ENCODE results near the gene NLK. TPM values are rescaled to one million over a fixed set of nuclear protein-coding genes. Genes with fewer than 3 reads are reported as not detected.
A peak's percentile ranks its signal among the peaks of the same experiment; 100 is the strongest.
"Not testable (repeated sequence)": the region's sequence is repeated elsewhere in the genome, so short reads cannot be mapped to it uniquely, and the experiment has no call there.

Gene NLK
- total and polyA plus RNA-seq, 2 donors, result 18.8 to 23.5 TPM

DNA sequence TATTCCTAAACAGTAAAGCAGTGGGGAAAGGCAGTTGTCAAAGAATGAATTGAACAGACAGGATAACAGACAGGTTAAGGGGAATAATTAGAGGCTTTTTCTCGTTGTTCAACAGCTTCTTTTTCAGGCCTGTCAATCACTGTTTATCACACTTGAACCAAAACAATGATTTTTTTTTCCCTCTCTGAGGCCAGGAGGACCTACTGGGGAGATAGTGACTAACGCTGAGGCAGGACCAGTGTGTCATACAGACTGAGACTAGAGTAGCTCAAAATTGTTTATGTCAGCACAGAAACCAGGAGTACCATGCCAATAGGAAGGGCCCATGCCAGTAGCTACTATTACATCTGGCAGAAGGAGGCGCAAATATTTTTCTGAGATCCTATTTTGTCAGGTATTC lies 41.3 kb upstream of the NLK start:
- no peak for DNase-seq (ENCODE audit: low read depth in 6 of 9, low spot score in 9 of 9)
- H3K27me3 ChIP-seq (ENCODE audit: control insufficient read depth in 2 of 2, insufficient read depth in 1 of 2, low read length in 1 of 2), result no peaks in the 10 kb centered on the region
- H3K4me1 ChIP-seq (ENCODE audit: control insufficient read depth in 2 of 2, insufficient read depth in 2 of 2, low read length in 2 of 2), result no peaks in the 10 kb centered on the region
- H3K4me3 ChIP-seq (ENCODE audit: low read length in 2 of 2), result no peak overlapping the region
- 81% methylated on average over 3 of the region's 3 CpGs for WGBS
- no peaks in the 10 kb centered on the region for H3K9me3 ChIP-seq (ENCODE audit: control insufficient read depth in 2 of 2, insufficient read depth in 1 of 2, low read length in 1 of 2)
- no peak overlapping the region for H3K27ac ChIP-seq (ENCODE audit: low read depth in 1 of 2, low read length in 1 of 2)
- H3K36me3 ChIP-seq (ENCODE audit: control insufficient read depth in 2 of 2, insufficient read depth in 2 of 2, low read length in 1 of 2), result no peaks in the 10 kb centered on the region

DNA sequence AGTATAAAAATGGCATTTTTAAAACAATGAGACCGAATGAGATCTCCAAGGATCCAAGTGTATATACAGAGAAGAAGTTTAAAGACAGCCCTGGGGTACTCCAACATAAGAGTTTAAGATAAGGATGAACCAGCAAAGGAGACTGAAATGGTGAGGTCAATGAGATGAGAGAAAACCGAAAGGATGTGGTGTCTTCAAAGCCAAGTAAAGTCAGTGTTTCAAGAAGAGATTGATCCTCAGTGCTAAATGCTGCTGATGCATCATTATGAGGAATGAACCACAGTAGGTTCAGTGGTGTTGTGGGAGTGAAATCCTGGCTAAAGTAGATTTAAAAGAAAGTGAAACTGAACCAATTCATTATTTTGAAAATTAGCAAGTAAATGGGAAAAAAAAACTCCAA lies 38.1 kb upstream of the NLK start:
- Histone ChIP-seq H3K4me3 (ENCODE audit: low read length in 2 of 2) (no peak overlapping the region), H3K27ac (ENCODE audit: low read depth in 1 of 2, low read length in 1 of 2) (no peak overlapping the region), H3K4me1 (ENCODE audit: control insufficient read depth in 2 of 2, insufficient read depth in 2 of 2, low read length in 2 of 2) (no peaks in the 10 kb centered on the region), H3K27me3 (ENCODE audit: control insufficient read depth in 2 of 2, insufficient read depth in 1 of 2, low read length in 1 of 2) (no peaks in the 10 kb centered on the region), H3K36me3 (ENCODE audit: control insufficient read depth in 2 of 2, insufficient read depth in 2 of 2, low read length in 1 of 2) (no peaks in the 10 kb centered on the region), H3K9me3 (ENCODE audit: control insufficient read depth in 2 of 2, insufficient read depth in 1 of 2, low read length in 1 of 2) (no peaks in the 10 kb centered on the region)
- 76% methylated on average over 2 of the region's 2 CpGs for WGBS
- DNase-seq (ENCODE audit: low read depth in 6 of 9, low spot score in 9 of 9), result peak in 3 of 9 donors; percentile 5 to 33 (median 18)

DNA sequence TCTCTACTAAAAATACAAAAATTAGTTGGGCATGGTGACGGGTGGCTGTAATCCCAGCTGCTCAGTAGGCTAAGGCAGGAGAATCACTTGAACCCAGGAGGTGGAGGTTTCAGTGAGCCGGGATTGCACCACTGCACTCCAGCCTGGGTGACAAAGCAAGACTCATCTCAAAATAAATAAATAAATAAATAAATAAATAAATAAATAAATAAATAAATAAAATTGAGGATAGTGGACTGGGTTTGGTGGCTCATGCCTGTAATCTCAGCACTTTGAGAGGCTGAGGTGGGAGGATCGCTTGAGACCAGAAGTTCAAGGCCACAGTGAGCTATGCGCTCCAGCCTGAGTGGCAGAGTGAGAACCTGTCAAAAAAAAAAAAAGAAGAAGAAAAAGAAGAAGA lies 34.6 kb upstream of the NLK start:
- DNase-seq (ENCODE audit: low read depth in 6 of 9, low spot score in 9 of 9); H3K9me3 ChIP-seq (ENCODE audit: control insufficient read depth in 2 of 2, insufficient read depth in 1 of 2, low read length in 1 of 2); H3K27ac ChIP-seq (ENCODE audit: low read depth in 1 of 2, low read length in 1 of 2); H3K36me3 ChIP-seq (ENCODE audit: control insufficient read depth in 2 of 2, insufficient read depth in 2 of 2, low read length in 1 of 2); H3K4me3 ChIP-seq (ENCODE audit: low read length in 2 of 2); H3K27me3 ChIP-seq (ENCODE audit: control insufficient read depth in 2 of 2, insufficient read depth in 1 of 2, low read length in 1 of 2); H3K4me1 ChIP-seq (ENCODE audit: control insufficient read depth in 2 of 2, insufficient read depth in 2 of 2, low read length in 2 of 2): not testable (repeated sequence)
- 96% methylated on average over 4 of the region's 4 CpGs for WGBS

DNA sequence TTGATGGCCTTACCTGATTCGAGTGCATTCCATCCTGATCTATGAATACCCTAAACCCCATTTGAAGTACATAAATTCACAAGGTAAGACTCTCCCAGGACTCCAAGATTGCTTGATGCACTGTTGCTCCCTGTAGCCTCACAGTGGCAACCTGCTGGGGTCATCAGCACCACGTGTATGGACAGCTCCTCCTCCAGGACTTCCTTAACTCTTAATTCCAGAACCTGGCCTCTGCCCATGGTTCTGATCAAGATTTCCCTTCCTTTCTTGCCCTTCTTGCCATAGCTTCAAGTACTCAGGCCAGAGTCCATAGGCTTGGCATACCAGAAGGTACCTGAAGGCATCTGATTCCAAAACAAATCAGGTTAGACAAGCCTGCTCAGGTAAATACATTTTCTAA lies 34.0 kb upstream of the NLK start:
- peak in 5 of 9 donors; percentile 10 to 33 (median 26) for DNase-seq (ENCODE audit: low read depth in 6 of 9, low spot score in 9 of 9)
- Histone ChIP-seq H3K36me3 (ENCODE audit: control insufficient read depth in 2 of 2, insufficient read depth in 2 of 2, low read length in 1 of 2) (no peaks in the 10 kb centered on the region), H3K27ac (ENCODE audit: low read depth in 1 of 2, low read length in 1 of 2) (no peak overlapping the region), H3K4me1 (ENCODE audit: control insufficient read depth in 2 of 2, insufficient read depth in 2 of 2, low read length in 2 of 2) (no peaks in the 10 kb centered on the region), H3K27me3 (ENCODE audit: control insufficient read depth in 2 of 2, insufficient read depth in 1 of 2, low read length in 1 of 2) (no peaks in the 10 kb centered on the region), H3K4me3 (ENCODE audit: low read length in 2 of 2) (no peak overlapping the region), H3K9me3 (ENCODE audit: control insufficient read depth in 2 of 2, insufficient read depth in 1 of 2, low read length in 1 of 2) (no peaks in the 10 kb centered on the region)
- 8% methylated on average over 2 of the region's 2 CpGs for WGBS

- H3K4me1 ChIP-seq (ENCODE audit: control insufficient read depth in 2 of 2, insufficient read depth in 2 of 2, low read length in 2 of 2), result no peaks in the 10 kb centered on the region
- no peaks in the 10 kb centered on the region for H3K27me3 ChIP-seq (ENCODE audit: control insufficient read depth in 2 of 2, insufficient read depth in 1 of 2, low read length in 1 of 2)
- no peak for DNase-seq (ENCODE audit: low read depth in 6 of 9, low spot score in 9 of 9)
- WGBS, result 81% methylated on average over 2 of the region's 2 CpGs
- H3K27ac ChIP-seq (ENCODE audit: low read depth in 1 of 2, low read length in 1 of 2), result no peak overlapping the region
- H3K36me3 ChIP-seq (ENCODE audit: control insufficient read depth in 2 of 2, insufficient read depth in 2 of 2, low read length in 1 of 2), result no peaks in the 10 kb centered on the region
- no peaks in the 10 kb centered on the region for H3K9me3 ChIP-seq (ENCODE audit: control insufficient read depth in 2 of 2, insufficient read depth in 1 of 2, low read length in 1 of 2)
- no peak overlapping the region for H3K4me3 ChIP-seq (ENCODE audit: low read length in 2 of 2)
Measured at GRCh38 chr17:28010406-28010805, 32.1 kb upstream of the NLK start.

DNA sequence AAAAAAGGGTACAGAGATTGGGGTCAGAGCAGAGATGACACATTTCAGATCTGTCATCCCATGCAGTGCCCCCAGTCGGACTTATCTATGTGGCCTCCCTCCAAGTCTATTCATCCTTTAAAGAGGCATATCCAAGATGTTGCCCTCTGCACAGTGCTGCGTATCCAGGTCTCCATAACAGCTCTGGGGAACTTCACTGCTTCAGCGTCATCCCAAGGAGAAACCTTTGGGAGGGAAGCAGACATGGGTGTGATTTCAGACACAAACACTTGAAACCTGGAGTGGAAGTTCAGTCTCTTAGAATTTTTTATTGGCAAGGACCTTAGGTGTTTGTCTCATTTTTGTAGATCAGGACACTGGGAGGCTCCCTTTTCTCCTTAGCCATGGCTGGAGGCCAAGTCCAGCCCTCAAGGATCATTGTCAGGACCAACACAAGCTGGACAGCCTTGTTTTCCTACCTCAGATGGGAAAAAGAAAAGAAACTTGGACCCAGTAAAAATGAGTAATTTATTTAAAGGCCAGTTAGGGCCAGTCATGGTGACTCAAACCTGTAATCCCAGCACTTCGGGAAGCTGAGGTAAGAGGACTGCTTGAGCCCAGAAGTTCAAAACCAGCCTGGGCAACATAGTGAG lies 23.9 kb upstream of the NLK start:
- Histone ChIP-seq H3K36me3 (ENCODE audit: control insufficient read depth in 2 of 2, insufficient read depth in 2 of 2, low read length in 1 of 2) (no peaks in the 10 kb centered on the region), H3K4me1 (ENCODE audit: control insufficient read depth in 2 of 2, insufficient read depth in 2 of 2, low read length in 2 of 2) (no peaks in the 10 kb centered on the region), H3K27me3 (ENCODE audit: control insufficient read depth in 2 of 2, insufficient read depth in 1 of 2, low read length in 1 of 2) (no peaks in the 10 kb centered on the region), H3K4me3 (ENCODE audit: low read length in 2 of 2) (no peak overlapping the region), H3K9me3 (ENCODE audit: control insufficient read depth in 2 of 2, insufficient read depth in 1 of 2, low read length in 1 of 2) (no peaks in the 10 kb centered on the region), H3K27ac (ENCODE audit: low read depth in 1 of 2, low read length in 1 of 2) (no peak overlapping the region)
- DNase-seq (ENCODE audit: low read depth in 6 of 9, low spot score in 9 of 9), result no peak
- WGBS, result 94% methylated on average over 4 of the region's 4 CpGs

DNA sequence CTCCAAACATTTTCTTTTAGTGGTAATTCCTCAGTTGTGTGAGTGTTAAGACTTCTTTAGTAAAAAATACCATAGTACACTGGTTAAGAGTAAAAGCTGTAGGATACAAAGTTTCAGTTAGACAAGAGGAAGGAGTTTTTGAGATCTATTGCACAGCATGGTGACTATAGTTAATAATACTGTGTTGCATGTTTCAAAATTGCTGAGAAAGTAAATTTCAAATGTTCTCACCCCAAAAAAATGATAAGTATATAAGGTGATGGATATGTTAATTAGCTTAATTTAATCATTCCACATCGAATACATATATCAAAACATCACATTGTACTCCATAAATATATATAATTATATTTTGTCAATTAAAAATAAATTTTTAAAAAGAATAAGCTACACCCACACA lies 22.0 kb upstream of the NLK start:
- Histone ChIP-seq H3K36me3 (ENCODE audit: control insufficient read depth in 2 of 2, insufficient read depth in 2 of 2, low read length in 1 of 2) (no peaks in the 10 kb centered on the region), H3K9me3 (ENCODE audit: control insufficient read depth in 2 of 2, insufficient read depth in 1 of 2, low read length in 1 of 2) (no peaks in the 10 kb centered on the region), H3K27me3 (ENCODE audit: control insufficient read depth in 2 of 2, insufficient read depth in 1 of 2, low read length in 1 of 2) (no peaks in the 10 kb centered on the region), H3K4me3 (ENCODE audit: low read length in 2 of 2) (no peak overlapping the region), H3K27ac (ENCODE audit: low read depth in 1 of 2, low read length in 1 of 2) (no peak overlapping the region), H3K4me1 (ENCODE audit: control insufficient read depth in 2 of 2, insufficient read depth in 2 of 2, low read length in 2 of 2) (no peaks in the 10 kb centered on the region)
- WGBS, result 81% methylated on average over 1 of the region's 1 CpG
- DNase-seq (ENCODE audit: low read depth in 6 of 9, low spot score in 9 of 9), result no peak

GRCh38 chr17:28029044-28029443 lies 13.4 kb upstream of the NLK start:
- H3K27me3 ChIP-seq (ENCODE audit: control insufficient read depth in 2 of 2, insufficient read depth in 1 of 2, low read length in 1 of 2), result no peaks in the 10 kb centered on the region
- H3K27ac ChIP-seq (ENCODE audit: low read depth in 1 of 2, low read length in 1 of 2), result no peak overlapping the region
- no peaks in the 10 kb centered on the region for H3K36me3 ChIP-seq (ENCODE audit: control insufficient read depth in 2 of 2, insufficient read depth in 2 of 2, low read length in 1 of 2)
- WGBS, result 100% methylated on average over 1 of the region's 1 CpG
- H3K4me3 ChIP-seq (ENCODE audit: low read length in 2 of 2), result no peak overlapping the region
- H3K4me1 ChIP-seq (ENCODE audit: control insufficient read depth in 2 of 2, insufficient read depth in 2 of 2, low read length in 2 of 2), result no peaks in the 10 kb centered on the region
- no peak for DNase-seq (ENCODE audit: low read depth in 6 of 9, low spot score in 9 of 9)
- no peaks in the 10 kb centered on the region for H3K9me3 ChIP-seq (ENCODE audit: control insufficient read depth in 2 of 2, insufficient read depth in 1 of 2, low read length in 1 of 2)

- Histone ChIP-seq H3K27me3 (ENCODE audit: control insufficient read depth in 2 of 2, insufficient read depth in 1 of 2, low read length in 1 of 2) (no peaks in the 10 kb centered on the region), H3K27ac (ENCODE audit: low read depth in 1 of 2, low read length in 1 of 2) (no peak overlapping the region), H3K4me3 (ENCODE audit: low read length in 2 of 2) (no peak overlapping the region), H3K36me3 (ENCODE audit: control insufficient read depth in 2 of 2, insufficient read depth in 2 of 2, low read length in 1 of 2) (no peaks in the 10 kb centered on the region), H3K4me1 (ENCODE audit: control insufficient read depth in 2 of 2, insufficient read depth in 2 of 2, low read length in 2 of 2) (no peaks in the 10 kb centered on the region), H3K9me3 (ENCODE audit: control insufficient read depth in 2 of 2, insufficient read depth in 1 of 2, low read length in 1 of 2) (no peaks in the 10 kb centered on the region)
- WGBS, result 93% methylated on average over 3 of the region's 3 CpGs
- no peak for DNase-seq (ENCODE audit: low read depth in 6 of 9, low spot score in 9 of 9)
Measured at GRCh38 chr17:28030386-28030785, 12.1 kb upstream of the NLK start.

GRCh38 chr17:28031174-28031573 lies 11.3 kb upstream of the NLK start:
- no peaks in the 10 kb centered on the region for H3K27me3 ChIP-seq (ENCODE audit: control insufficient read depth in 2 of 2, insufficient read depth in 1 of 2, low read length in 1 of 2)
- H3K4me3 ChIP-seq (ENCODE audit: low read length in 2 of 2), result no peak overlapping the region
- no peak for DNase-seq (ENCODE audit: low read depth in 6 of 9, low spot score in 9 of 9)
- no peaks in the 10 kb centered on the region for H3K36me3 ChIP-seq (ENCODE audit: control insufficient read depth in 2 of 2, insufficient read depth in 2 of 2, low read length in 1 of 2)
- no peak overlapping the region for H3K27ac ChIP-seq (ENCODE audit: low read depth in 1 of 2, low read length in 1 of 2)
- WGBS, result 91% methylated on average over 6 of the region's 6 CpGs
- H3K4me1 ChIP-seq (ENCODE audit: control insufficient read depth in 2 of 2, insufficient read depth in 2 of 2, low read length in 2 of 2), result no peaks in the 10 kb centered on the region
- H3K9me3 ChIP-seq (ENCODE audit: control insufficient read depth in 2 of 2, insufficient read depth in 1 of 2, low read length in 1 of 2), result no peaks in the 10 kb centered on the region

All from thymus (tissue), 11 donors.